H4 (cell line): ENCODE measurements around the gene C5orf58. TPM values are rescaled to one million over a fixed set of nuclear protein-coding genes. Genes with fewer than 3 reads are reported as not detected.

ENCODE experiments used
- DNase-seq: peaks from one replicate; pipeline ENCODE4 v3.0.0-alpha.2; 2015; ENCODE audit warnings: low spot score
- total RNA-seq: library from RNA; depleted of rRNA; stranded (reverse); fragments of >200 nt; shearing (Covaris generic); gene quantifications from 2 replicates; pipeline ENCODE4 v1.2.3, GENCODE V29; 2014; rRNA removed

The C5orf58 gene, protein sequence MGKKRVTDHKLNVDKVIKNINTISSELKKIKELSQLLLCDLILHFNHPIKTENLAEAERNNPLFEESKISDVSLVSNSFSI
- not detected in 2 replicates for total RNA-seq

DNA sequence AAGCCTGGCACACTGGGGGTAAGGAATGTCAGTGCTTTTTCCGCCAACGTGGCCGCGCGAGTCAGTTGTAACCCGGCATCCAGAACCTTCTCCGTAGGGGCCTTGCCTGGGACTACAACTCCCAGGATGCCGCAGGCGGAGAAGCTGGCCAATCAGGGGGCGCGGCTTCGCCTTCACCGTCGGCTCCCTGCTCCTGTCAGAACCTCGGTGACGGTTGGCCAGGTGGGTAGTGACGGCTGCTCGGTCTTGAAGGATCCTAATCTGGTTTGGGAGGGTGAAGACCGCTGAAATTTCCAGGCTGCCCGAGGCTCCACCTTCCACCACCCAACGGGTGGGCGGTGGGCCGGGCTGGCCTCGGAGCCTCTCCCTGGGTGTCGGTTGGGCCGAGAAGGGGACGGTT lies at the start of gene C5orf58:
TSS of gene C5orf58 (plus strand) at position 200 of the 400 bp plus-strand sequence. CDS start 1,992 bp downstream, outside the sequence.
- no peak for DNase-seq

DNA sequence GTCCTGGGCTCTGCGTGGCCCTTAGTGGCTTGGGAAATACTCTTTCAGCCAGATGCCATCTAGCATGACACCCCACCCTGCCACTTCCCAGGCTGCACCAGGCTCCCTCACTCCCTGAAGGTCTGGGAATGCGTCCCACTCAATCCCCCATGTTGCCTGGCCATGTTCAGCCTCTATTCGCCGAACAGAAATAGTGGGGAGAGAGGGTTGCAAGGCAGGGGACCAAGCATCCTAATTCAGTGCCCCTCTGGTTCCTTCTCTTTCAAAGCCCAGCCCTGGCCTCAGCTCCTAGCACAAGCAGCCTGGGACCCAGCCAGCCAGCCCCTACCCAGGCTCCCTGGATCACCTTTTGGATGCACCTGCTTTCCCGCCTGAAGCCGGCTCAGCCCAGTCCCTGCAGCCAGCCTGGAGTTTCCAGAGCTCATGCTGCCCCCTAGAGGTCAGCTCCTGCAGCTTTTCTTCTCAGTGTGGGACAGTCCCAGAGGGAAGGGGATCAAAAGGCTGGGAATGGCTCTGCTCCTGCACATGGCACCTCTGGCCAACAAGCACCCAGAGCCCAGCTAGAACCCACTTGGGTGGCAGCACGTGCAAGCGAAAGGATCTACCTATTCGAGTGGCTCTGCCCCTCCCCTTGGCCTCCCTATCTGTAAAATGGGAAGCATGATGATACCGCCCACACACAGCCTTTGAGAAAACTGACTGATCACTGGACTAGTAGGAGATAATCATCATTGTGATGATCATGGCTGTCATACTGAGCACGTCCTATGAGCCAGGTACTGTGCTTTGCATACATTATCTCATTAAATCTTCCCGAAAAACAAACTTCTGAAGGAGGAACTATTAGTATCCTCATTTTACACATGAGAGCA lies 48.7 kb upstream of the C5orf58 start:
- peak; percentile 41 for DNase-seq

DNA sequence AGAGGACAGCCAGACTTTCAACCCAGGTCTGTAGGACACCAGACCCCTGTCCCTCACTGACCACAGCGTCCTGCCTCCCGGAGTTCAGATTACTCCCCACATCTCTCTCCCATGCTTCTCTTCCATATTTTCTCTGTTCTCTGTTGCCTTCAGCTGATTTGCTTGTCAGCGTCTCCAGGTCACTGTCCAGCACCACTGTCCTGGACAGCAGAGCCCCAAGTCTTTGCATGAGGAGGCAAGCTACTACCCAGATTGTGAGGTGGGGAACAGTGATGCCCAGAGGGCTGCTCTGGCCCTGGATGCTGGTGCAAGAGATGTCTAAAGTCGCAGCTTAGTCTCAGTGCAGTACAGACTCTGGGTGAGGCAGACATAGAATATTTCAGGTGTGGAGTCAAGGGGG lies 48.0 kb upstream of the C5orf58 start:
- no peak for DNase-seq

DNA sequence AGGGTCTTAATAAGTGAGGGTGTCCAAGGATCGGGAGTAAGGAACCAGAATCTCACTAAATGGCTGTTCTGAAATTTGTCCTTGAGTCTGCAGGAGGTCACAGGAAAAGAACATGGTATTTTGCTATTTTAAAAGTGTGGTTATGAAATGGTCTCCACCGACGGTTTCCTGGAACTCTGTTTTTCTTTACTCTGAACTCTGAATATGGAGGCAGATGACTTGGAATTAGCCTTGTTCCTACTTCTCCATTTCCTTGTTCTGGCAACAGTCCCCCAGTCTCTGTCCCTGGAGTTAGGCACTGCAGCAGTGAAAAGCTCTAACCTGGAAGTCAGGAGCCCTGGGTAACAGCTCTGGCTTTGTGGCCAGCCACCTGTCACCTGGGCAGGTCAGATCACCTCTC lies 46.6 kb upstream of the C5orf58 start:
- no peak for DNase-seq

DNA sequence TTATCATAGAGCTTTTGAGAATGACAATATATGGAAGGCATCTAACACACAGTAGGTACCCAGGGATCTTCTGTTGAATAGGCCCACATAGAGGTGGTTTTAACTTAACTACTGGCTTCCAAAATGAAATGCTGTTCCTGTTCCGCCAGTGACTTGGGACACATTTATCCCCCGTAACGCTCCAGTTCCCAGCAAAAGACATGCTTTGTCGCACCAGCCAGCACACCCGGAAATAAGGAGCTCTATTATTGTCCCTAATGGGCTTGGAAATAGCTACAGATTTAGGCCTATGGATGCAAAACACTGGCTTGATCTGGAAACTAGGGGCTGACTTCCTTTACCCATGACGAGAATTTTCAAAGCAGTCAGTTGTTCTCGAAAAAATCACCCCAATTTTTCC lies 45.9 kb upstream of the C5orf58 start:
- no peak for DNase-seq

DNA sequence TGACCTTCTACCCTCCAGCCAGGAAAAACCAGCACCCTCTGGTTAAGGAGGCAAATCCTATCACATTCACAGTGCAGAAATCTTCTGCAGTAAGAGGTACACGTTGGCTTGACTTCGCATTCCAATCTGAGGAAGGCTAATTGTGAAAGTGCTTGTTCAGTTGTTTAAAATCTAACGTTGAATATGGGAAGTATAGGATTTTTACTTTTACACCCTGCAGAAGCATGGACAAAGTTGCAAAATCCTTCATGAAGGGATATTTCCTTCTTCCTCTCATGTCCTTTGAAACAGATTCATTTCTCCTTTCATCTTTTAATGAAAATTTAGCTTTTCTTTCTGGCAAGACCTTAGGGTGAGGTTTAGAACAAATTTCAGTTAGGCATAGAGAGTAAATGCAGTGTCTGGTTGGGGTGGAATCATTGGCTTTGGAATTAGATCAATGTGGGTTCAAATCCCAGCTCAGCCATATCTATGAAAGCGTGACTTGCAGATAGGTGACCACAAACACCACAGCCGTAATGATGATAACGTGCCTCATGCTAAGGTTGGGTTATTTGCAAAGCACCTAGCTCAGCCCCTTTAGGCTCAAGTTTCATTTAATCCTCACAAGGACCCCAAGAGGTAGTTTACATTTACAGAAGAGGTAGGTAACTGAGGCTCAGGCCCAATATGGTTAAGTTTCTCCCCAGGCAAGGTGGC lies 42.2 kb upstream of the C5orf58 start:
- DNase-seq: no peak

DNA sequence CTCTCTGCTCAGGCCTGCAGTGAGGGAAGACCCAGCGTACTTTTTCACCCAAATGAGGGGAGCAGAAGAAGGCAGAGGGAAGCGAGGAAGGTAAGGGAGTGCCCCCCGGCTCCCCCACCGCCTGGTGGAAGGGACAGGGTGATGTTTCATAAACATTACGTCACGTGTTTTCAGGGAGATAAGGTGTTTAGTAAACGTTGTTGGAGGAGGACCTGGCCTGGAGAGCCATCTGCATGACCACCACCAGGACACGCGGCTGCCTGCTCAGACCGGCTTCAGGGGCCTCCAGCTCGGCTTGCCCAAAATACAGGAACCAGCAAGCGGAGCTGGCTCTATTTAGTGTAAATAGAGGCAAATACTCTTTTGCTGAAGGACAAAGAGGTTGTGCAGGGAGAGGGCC lies 40.0 kb upstream of the C5orf58 start:
- DNase-seq: no peak

DNA sequence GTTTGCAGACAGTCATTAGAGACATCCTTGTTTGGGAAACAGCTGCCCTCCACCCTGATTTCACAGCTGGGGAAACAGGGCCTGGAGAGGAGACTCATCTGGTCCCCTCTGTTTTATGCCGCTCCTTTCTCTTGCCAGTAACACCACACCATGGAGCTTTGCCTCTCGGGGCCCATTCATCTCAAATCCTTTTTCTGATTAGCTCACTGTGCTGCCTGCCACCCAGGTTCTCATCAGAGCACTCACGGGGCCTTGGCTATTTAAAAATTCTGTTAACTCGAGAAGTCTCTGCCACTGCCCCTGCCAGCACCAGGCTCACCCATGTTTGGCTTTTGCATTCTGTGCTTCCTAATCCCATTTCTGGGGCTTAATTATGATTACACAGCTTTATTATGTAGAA lies 36.8 kb upstream of the C5orf58 start:
- no peak for DNase-seq

DNA sequence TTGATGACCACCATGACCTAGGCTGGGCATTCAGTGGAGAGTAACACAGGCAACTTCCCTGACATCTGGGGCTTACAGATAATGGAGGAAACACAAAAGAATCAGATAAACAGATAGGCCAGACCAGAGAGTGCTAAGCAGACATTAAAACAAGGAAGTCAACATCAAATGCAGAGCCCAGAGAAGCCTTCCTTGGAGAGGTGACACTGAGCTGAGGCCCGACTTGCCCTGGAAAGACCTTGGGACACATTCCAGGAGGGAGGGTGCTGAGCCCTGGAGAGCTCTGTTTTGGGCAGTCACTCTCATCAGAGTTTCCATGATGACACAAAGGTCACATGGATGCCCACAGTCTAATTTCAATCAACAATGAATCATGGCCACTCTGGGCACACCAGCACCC lies 31.9 kb upstream of the C5orf58 start:
- no peak for DNase-seq

DNA sequence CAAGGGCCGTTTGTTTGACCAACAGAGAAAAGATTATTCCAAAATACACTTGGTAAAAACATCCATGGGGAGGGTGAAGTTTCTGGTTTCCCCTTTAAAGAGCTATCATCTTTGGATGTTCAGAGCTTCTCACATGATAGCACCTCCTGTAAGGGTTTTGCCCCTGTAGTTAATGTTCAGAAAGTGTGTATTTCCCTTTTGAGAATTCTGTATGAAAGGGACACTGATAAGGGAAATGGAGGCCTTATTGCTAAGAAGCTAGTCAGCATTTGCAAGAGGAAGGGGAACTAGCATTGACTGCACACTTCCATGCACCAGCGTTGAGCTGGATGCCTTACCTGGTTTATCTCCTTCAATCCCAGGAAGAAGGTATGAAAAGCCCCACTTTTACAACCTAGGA lies 31.5 kb upstream of the C5orf58 start:
- DNase-seq: no peak

DNA sequence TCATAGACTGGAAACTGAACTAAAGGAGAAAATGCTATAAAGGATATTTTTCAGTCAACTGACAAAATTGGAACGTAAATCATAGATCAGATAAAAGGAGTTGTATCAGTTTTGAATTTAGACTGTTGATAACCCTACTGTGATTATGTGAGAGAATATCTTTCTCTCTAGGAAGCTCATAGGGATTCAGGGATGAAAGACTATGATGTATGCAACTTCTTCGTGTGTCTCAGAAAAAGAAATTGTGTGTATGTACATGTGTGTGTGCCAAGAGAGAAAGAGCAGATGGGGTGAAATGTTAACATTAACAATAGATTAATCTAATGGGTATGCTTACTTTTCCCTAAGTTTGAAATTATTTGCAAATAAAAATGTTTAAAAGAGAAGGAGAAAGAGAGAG lies 30.7 kb upstream of the C5orf58 start:
- DNase-seq: no peak

DNA sequence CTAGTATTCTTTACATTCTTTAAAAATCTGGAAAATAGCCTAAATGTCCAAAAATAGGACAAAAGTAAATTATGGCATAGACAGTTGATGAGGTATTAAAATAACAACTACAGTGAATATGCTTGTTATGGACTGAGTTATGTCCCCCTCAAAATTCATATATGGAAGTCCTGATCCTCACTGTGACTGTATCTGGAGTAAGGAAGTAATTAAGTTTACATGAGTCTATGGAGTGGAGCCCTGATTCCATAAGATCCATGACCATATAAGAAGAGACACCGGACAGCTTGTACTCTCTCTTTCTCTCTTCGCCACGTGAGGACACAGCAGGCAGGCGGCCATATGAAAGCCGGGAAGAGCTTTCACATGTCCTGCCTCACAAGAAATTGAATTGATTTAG lies 28.6 kb upstream of the C5orf58 start:
- DNase-seq: no peak

DNA sequence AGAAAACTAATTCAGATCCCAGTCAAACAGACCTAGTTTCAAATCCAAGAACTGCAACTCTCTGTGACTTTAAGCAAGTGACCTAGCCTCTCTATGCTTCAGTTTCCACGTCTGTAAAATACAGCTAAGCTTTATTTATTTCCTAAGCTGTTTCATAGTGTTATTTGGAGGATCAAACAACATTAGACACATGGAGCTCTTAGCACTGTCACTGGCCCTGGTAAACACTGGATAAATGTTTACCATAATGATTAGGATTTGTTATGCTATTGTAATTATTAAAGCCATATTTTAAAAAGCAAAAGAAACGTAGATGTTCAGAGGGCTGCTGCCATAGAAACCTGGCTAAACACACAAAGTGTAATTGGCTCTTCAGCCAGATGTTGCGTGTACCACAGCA lies 26.6 kb upstream of the C5orf58 start:
- DNase-seq: no peak

DNA sequence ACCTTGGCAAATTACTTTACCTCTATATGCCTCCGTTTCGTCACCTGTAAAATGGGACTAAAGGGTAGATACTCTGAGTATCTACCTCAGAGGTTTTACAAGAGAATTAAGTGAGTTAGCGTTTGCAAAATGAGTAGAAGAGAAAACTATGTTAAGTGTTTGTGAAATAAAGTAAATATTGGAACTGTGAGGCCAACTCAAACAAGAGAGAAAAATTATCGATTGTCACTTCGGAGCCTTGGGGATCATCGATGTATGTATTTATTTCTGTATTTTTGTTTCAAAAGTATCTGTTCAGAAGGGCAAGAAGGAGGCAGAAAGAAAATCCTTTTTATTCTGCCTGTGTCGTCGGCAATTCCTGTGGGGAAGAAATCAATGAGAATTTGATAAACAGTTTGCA lies 25.8 kb upstream of the C5orf58 start:
- no peak for DNase-seq

DNA sequence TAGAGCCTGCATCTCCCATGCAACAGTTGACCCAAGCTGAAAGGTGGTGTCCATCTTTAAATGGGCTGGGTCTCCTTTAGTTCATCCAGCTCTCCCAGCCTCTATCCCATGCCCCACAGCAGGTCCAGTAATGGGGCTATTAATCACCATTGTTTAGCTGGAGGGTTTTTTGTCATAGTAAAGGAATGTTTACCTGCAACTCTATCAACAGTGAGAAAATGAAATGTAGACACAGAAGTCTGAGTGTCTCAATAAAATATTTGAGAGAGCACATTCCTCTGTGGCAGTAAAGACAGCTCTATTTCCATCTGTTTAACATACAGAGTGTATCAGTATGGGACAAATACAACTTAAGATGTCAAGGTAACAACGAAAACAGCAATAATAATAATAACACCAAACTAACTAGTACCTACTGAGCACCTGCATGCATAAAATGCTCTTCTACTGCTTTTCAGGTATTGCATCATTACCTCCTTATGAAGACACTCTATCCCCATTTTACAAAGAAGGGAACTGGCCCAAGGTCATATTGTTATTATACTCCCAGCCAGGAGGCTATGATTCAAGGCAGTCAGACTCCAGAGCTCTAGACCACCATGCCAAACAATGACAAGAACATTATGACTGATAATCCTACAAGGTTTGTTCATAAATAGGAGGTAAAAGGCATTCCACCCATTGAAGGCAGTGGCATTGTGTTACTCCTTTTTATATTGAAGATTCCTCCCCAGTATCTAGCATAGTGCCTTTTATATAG lies 21.0 kb upstream of the C5orf58 start:
- no peak for DNase-seq

DNA sequence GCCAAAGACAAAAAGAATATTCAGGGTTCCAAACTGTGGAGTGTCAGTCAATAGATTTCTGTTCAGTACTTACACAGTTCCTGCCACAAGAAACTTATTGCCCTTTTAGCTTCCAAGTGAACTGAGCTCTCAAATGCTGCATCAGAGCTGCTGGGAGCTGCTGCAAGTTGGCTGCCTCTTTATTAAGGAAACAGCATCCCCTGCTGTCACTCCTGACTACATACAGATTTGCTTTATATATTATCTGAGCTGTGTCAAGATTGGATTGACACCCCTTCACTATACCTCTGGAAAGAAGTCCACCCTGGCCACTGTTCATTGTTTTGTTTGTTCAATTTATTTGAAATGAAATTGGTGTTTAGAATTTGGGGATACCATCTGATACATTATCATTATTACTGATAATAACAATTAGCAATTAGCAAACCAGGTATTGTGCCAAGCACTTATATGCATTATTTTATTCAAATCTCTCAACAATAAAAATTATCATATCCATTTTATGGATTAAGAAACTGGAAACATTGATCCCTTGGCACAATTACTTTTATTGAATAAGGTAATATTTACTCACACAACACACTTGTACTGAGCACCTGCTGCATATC lies 16.4 kb upstream of the C5orf58 start:
- peak; percentile 35 for DNase-seq

DNA sequence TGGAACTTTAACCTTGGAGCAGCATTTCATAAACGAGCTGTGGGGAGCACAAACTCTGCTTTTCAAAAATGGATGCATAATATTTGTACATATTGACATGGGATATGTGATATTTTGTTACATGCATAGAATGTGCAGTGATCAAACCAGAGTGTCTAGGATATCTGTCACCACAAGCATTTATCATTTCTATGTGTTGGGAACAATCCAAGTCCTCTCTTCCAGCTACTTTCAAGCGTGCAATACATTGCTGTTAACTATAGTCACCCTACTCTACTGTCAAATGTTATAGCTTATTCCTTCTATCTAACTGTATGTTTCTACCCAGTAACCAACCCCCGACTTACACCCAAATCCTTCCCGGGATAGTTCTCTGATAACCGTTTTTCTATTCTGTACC lies 15.0 kb upstream of the C5orf58 start:
- DNase-seq: no peak

DNA sequence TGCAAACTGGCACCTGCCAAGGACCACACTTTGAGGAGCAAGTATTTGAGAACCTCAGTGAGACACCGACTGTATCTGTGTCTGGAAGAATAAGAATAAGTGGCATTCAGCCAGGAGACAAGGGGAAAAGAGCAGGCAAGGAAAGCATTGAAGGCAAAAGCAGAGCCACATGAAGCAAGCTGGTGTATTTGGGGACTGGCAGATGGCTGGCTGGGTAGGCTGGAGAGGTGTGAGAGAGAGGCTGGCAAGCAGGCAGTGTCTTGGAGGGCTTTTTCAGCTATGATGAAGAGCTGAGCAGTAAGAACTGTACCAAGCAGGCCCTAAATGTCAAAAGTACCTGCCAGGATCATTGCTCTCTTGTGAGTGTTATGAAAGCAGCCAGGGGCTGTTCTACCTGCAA lies 14.1 kb upstream of the C5orf58 start:
- no peak for DNase-seq

DNA sequence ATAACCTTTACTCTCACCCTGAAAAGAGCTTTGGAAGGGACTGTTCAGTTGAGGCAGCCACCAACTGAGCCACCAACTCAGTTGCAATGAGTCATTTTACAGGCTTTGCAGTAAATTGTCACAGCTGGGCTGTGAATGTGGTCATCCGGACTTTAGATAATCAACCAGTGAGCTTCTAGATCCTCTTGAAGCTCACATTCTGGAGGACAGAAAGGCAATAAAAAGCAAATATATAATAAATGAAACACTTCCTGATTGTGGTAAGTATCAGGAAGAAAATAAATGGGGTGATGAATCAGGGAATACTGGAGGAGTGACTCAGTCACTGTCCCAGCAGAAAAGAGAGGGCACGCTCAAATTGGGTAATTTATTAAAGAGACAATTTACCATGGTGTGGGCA lies 13.2 kb upstream of the C5orf58 start:
- peak; percentile 45 for DNase-seq

DNA sequence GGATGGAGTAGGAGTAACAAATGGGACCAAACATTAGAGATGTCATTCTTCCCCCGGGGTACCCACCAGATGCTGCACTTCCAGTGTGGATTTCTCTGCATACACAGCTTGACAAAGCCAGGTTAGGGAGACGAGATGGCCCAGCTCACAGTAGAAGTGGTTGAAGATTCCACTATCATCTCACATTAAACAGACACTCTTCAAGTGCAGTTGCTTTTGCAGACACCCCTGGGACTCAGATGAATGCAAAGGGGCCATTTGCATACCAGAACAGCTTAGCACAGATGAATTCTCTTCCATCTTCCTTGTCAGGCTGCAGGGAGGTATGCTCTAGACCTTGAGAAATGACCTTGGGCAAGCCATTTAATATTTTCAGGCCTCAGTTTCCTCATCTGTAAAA lies 12.6 kb upstream of the C5orf58 start:
- no peak for DNase-seq

DNA sequence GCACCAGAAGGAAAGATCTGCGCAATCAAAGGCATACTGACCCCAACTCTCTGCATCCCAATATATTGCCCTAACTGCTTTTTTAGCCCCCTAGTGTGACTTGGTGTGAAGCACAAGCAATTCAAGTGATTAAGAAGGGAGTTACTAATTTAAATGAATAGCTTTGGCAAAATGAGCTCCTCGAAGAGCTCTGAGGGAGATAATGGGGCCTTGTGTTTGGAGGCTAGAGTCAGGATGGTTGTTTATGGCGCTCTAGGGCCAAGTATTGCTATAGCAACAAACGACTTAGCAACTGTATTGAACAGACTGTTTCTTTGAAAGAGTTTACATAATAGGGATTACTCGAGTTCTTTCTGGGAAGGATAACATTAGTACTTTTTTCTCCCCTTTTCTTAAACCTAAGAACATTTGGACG lies 11.5 kb upstream of the C5orf58 start:
- no peak for DNase-seq

DNA sequence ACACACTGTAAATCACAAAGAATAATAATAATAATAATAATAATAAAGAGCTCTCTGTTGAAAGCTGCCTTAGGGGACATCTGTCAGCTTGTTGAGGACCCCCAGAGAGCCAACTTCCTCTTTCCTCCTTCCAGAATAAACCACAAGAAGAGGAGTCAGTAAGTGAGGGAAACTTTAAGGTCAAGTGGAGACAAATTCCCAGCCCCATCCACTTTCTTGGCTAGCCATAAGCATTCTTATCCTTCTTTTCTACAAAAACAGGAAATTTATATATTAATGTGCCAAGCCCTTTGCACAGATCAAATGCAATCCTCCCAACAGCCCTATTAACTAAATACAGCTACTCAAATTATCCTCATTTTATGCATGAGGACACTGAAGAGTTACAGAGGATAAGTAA lies 9.4 kb upstream of the C5orf58 start:
- no peak for DNase-seq
